Cardiac fibroblast (primary cell): ENCODE data around the gene SEPTIN5.

ENCODE experiments used
- DNase-seq, 2 donors: peaks; one replicate each; pipeline versions ENCODE4 v3.0.0 to v3.0.0-alpha.2; 2010; ENCODE audit warnings: low read depth in 2 of 2
- H3K4me3 ChIP-seq, 2 donors: replicated peaks in 1 of 2; 1 replicate in 1 of 2; 2 replicates in 1 of 2; pipeline ENCODE4 v1.5.1; 2011; ENCODE audit warnings: low read depth in 2 of 2, low read length in 2 of 2, mild to moderate bottlenecking in 2 of 2, moderate library complexity in 1 of 2
- TF ChIP-seq, protein P1 (sequence below): IDR thresholded peaks from one replicate; pipeline ENCODE4 v1.5.1; 2011; ENCODE audit warnings: low read depth, mild to moderate bottlenecking, low read length, inconsistent platforms

Gene SEPTIN5

DNA sequence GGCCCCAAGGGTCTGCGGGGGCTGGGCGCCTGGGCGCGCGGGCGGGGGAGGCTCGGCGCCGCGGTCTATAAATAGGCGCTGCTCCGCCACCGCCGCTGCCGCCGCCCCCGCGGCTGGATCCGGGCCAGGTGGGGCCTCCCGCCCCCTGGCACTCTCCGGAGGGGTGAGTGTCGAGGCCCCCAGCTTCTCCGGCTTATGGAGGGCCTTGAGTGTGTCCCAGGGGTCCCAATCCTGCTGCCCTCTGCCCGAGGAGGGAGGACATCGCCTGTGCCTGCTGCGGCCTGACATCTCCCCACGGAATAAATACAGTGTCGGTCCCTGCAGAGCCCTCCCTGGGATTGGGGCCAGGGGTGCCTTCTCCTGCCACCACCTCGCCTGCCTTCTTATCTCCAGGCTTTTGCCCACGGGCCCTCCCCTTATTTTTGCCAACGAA, 4.8 kb downstream of the SEPTIN5 start:
- DNase-seq, result no peak
- TF ChIP-seq, protein P1, sequence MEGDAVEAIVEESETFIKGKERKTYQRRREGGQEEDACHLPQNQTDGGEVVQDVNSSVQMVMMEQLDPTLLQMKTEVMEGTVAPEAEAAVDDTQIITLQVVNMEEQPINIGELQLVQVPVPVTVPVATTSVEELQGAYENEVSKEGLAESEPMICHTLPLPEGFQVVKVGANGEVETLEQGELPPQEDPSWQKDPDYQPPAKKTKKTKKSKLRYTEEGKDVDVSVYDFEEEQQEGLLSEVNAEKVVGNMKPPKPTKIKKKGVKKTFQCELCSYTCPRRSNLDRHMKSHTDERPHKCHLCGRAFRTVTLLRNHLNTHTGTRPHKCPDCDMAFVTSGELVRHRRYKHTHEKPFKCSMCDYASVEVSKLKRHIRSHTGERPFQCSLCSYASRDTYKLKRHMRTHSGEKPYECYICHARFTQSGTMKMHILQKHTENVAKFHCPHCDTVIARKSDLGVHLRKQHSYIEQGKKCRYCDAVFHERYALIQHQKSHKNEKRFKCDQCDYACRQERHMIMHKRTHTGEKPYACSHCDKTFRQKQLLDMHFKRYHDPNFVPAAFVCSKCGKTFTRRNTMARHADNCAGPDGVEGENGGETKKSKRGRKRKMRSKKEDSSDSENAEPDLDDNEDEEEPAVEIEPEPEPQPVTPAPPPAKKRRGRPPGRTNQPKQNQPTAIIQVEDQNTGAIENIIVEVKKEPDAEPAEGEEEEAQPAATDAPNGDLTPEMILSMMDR, result no peak

DNA sequence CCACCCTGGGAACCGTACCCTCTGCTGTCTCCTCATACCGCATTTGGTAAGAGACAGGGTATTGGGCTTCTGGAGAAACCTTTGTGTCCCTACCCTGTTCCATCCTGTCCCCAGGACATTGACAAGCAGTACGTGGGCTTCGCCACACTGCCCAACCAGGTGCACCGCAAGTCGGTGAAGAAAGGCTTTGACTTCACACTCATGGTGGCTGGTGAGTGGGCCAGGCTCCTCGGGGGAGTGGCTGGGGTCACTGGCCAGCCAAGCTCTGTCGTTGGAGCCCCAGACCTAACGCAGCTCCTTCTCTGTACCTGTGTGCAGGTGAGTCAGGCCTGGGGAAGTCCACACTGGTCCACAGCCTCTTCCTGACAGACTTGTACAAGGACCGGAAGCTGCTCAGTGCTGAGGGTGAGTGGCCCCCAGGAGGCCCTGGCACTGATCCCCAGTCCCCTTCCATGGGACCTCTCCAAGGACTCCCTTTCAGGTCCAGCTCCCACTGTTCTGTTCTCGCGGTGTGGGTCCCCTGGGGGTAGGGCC, 5.3 kb downstream of the SEPTIN5 start:
- no peak for DNase-seq
- TF ChIP-seq, protein P1, result no peak
- no peak overlapping the region for H3K4me3 ChIP-seq

More for the DNA sequence above, 4.8 kb downstream of the SEPTIN5 start:
- H3K4me3 ChIP-seq, result peak overlapping the region; percentile 55 to 59

DNA sequence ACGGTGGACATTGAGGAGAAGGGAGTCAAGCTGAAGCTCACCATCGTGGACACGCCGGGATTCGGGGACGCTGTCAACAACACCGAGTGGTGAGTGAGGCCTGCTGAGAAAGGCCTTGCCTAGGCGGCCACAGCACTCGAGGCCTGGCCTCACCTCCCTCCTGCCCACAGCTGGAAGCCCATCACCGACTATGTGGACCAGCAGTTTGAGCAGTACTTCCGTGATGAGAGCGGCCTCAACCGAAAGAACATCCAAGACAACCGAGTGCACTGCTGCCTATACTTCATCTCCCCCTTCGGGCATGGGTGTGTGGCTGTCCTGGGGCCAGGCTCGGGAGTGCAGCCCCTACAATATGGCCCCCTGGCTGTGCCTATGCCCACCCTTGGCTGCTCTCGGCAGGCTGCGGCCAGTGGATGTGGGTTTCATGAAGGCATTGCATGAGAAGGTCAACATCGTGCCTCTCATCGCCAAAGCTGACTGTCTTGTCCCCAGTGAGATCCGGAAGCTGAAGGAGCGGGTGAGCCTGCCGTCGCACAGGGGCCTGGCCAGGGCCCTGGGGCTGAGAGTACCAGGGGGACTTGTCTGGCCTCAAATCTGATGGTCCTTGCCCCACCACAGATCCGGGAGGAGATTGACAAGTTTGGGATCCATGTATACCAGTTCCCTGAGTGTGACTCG, 6.0 kb downstream of the SEPTIN5 start:
- DNase-seq, result no peak
- H3K4me3 ChIP-seq, result no peak overlapping the region
- TF ChIP-seq, protein P1, result no peak

DNA sequence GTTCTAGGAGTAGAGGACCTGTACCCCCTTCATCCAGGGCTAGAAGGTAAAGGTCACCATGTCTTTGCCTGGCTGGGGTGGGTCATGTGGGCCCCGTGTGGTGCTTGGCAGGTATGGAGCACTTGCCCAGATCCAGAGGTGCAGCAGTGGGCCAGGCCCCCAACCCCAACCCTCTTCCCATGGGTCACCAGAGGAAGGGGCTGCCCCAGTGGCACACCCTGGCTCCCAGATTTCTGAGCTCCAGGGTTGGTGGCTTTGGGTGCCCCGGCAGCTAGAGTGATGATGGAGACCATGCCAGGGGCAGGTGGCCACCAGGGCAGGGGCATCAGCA, 6.7 kb downstream of the SEPTIN5 start:
- H3K4me3 ChIP-seq, result no peak overlapping the region
- DNase-seq, result no peak
- TF ChIP-seq, protein P1, result no peak

DNA sequence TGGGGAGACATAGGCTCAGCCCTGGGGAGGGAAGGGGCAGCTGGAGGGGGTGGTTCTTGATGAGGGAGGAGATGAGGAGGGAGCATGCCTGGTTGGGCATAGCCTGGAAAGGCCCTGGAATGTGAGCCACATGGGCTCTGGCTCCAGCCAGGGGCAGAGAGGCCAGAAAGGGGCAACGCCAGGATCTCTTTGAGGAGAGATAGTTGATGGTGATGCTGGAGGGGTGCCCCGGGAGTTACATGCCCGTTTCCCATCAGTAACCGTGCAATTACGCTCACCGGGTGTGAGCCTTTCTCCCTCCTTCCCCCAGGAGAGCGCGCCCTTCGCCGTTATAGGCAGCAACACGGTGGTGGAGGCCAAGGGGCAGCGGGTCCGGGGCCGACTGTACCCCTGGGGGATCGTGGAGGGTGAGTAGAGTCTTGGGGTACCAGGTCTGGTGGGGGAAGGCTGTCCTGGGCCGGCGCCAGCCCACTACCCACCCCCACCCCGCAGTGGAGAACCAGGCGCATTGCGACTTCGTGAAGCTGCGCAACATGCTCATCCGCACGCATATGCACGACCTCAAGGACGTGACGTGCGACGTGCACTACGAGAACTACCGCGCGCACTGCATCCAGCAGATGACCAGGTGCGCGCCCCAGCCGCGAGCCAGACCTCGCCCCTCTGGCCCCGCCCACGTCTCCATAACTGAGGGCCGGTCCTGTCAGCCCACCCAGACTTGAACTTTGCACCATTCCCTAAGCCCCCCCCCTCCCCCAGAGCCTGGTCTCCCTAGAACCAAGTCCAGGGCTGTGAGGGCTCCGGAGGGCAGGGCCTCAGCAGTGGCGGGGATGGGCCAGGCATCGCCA, 7.3 kb downstream of the SEPTIN5 start:
- TF ChIP-seq, protein P1, result no peak
- DNase-seq, result no peak
- H3K4me3 ChIP-seq, result no peak overlapping the region

DNA sequence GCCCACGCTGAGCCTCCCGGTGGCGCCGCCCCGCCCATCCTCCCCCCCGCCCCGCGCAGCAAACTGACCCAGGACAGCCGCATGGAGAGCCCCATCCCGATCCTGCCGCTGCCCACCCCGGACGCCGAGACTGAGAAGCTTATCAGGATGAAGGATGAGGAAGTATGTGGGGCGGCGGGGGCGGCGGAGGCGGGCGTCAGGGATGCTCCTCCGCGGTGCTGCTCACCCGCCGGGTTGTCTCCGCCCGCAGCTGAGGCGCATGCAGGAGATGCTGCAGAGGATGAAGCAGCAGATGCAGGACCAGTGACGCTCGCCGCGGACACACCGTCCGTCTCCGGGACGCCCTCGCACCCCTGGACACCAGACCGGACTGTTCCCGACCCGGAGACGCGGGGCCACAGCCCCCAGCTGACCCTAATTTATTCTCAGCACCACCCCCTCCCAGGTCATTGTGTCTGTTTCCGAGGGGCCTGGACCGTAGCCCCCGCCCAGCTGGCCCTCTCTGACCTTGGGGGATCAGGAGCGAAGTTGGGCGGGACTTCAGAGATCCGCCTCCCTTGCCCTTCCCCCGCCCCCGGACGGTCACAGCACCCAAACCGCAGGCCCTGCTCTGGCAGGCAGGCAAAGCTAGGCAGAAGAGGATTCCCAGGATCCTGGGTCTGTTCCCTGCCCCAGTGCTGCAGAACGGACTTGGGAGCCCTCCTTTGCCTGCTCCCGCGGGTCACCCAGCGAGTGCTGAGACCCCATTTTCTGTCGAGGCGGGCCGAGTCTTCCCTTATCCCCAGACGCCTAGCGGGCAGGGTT, 8.1 kb downstream of the SEPTIN5 start:
- DNase-seq, result no peak
- H3K4me3 ChIP-seq, result no peak overlapping the region
- TF ChIP-seq, protein P1, result no peak
